Esophagus squamous epithelium (tissue), 4 donors: Measurements from ENCODE around the gene ADAM29.
"Not testable (repeated sequence)": the region's sequence is repeated elsewhere in the genome, so short reads cannot be mapped to it uniquely, and the experiment has no call there.

ENCODE experiments used
- CTCF ChIP-seq, 6 experiments: fragments of 450-650 bp in 4 of 6; fragments of 200-600 bp in 2 of 6; sonication (generic) in 2 of 6; IDR thresholded peaks; one replicate each; pipeline ENCODE4 v1.5.1; 2016 to 2019; ENCODE audit warnings: antibody characterized with exemption in 6 of 6, mild to moderate bottlenecking in 4 of 6, moderate library complexity in 4 of 6
- POLR2A ChIP-seq, 4 donors: fragments of 450-650 bp; IDR thresholded peaks; one replicate each; pipeline ENCODE4 v1.6.1; 2017; ENCODE audit warnings: antibody characterized with exemption in 4 of 4, mild to moderate bottlenecking in 4 of 4, moderate library complexity in 3 of 4

- not testable (repeated sequence) for TF ChIP-seq POLR2A, CTCF (IDR thresholded peaks at IDR 0.05)
Observed at GRCh38 chr4:174983870-174984269, 65.7 kb downstream of the ADAM29 start.
